T-helper 17 cell (primary cell): ENCODE results near the gene NELL1. TPM values are rescaled to one million over a fixed set of nuclear protein-coding genes. Genes with fewer than 3 reads are reported as not detected.
"Not testable (repeated sequence)": the region's sequence is repeated elsewhere in the genome, so short reads cannot be mapped to it uniquely, and the experiment has no call there.

Experiments used
- ATAC-seq: fragments of 150-1000 bp; cut with Tn5 transposase; 2 replicates; pipeline ENCODE4 v1.10.0; 2021; ENCODE audit warnings: mild to moderate bottlenecking, moderate library complexity
- DNase-seq, 3 donors: peaks; one replicate each; pipeline versions ENCODE4 v3.0.0 to v3.0.0-alpha.2; 2020 to 2021
- H3K9me3 ChIP-seq: one replicate; pipeline ENCODE4 v1.7.0; 2013; ENCODE audit warnings: low read length, mild to moderate bottlenecking; ENCODE audit not compliant: control insufficient read depth, poor library complexity, severe bottlenecking
- H3K27ac Mint-ChIP-seq: one replicate; pipeline ENCODE4 v1.8.0; 2022; ENCODE audit warnings: mild to moderate bottlenecking, moderate library complexity, mixed read lengths
- H3K27me3 Mint-ChIP-seq: one replicate; pipeline ENCODE4 v1.8.0; 2022; ENCODE audit warnings: mixed read lengths
- H3K36me3 Mint-ChIP-seq: one replicate; pipeline ENCODE4 v1.8.0; 2022; ENCODE audit warnings: low read depth, mixed read lengths
- H3K4me1 Mint-ChIP-seq: one replicate; pipeline ENCODE4 v1.8.0; 2022; ENCODE audit warnings: mild to moderate bottlenecking, mixed read lengths
- H3K4me3 Mint-ChIP-seq: one replicate; pipeline ENCODE4 v1.8.0; 2022; ENCODE audit warnings: mild to moderate bottlenecking, moderate library complexity, mixed read lengths
- total RNA-seq, 4 donors: library from RNA in 2 of 4; stranded (reverse) in 2 of 4; gene quantifications; one replicate each; pipeline ENCODE4 v1.2.3 and lab custom pipeline; 2022 to 2026

Gene NELL1
- total RNA-seq, 2 donors from 2014 or later, result not detected

DNA sequence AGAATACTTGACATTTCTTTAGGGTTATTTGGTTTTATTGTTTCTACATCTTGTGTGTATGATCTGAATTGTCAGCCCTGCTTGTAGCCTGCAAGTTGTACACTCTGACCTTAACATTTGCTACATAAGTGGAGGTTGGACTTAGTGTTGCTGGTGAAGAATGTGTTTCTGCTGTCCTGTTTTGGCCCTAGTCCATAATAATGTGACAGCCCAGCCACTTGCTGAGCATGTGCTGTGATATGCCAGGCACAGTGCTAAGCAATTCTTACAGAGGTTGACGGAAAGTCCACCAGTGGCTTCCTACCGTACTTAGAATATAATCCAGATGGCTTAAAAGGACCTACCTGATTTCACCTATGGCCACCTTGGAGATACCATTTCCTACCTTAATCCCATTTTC, 526.6 kb downstream of the NELL1 start:
- no peak for DNase-seq
- H3K4me3 Mint-ChIP-seq, result no peak overlapping the region

DNA sequence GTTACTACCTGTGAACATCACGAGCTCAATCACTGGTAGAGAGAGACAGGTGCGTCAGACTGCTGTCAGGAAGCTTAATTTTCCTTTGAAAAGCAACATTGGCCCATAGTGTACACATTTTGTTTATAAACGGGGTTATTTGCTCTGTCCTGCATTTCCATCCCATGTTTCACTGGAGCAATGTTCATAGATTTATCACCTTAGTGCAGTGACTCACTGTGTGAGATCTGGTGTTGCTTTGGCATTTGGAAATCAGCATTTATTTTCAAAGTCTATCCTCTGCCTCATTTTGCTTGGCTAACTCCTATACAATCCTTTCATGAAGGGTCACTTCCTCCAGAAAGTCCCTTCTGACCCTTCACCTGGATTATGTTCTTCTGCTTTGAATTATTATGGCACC, 529.1 kb downstream of the NELL1 start:
- Mint-ChIP-seq H3K27ac (no peak overlapping the region), H3K4me3 (no peak overlapping the region), H3K4me1 (no peaks in the 10 kb centered on the region), H3K36me3 (no peaks in the 10 kb centered on the region), H3K27me3 (no peaks in the 10 kb centered on the region)
- DNase-seq (no peak), ATAC-seq (no peak)
- no peaks in the 10 kb centered on the region for H3K9me3 ChIP-seq

More for the DNA sequence above, 526.6 kb downstream of the NELL1 start:
- no peak for ATAC-seq
- Mint-ChIP-seq H3K27ac (no peak overlapping the region), H3K36me3 (no peaks in the 10 kb centered on the region), H3K27me3 (no peaks in the 10 kb centered on the region), H3K4me1 (no peaks in the 10 kb centered on the region)
- no peaks in the 10 kb centered on the region for H3K9me3 ChIP-seq

DNA sequence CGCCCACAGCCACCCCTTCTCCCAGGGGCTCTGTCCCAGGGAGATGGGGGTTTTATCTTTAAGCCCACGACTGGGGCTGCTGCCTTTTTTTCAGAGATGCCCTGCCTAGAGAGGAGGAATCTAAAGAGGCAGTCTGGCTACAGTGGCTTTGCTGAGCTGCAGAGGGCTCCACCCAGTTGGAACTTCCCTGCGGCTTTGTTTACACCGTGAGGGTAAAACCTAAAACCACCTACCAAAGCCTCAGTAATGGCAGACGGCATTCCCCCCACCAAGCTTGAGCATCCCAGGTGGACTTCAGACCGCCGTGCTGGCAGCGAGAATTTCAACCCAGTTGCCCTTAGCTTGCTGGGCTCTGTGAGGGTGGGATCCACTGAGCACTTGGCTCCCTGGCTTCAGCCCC, 535.8 kb downstream of the NELL1 start:
- ATAC-seq, result no peak
- H3K27me3 Mint-ChIP-seq, result no peaks in the 10 kb centered on the region

DNA sequence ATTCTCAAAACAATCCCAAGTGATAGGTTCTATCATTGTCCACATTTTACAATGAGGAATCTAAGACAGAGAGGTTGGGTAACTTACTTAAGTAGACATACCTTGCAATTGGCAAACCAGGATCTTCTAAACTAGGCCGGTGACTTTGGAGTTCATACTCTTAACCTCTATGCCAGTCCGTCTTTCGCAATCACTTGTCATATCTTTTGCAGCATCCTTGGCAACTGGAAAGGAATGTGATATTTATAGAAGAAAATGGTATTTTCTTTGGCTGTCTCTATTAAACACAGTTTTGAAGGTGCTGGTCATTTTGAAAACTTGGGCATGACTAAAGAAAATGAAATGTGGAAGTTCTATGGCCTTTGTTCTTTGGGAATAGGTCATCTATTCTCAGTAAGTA, 556.5 kb downstream of the NELL1 start:
- Mint-ChIP-seq H3K36me3 (no peaks in the 10 kb centered on the region), H3K4me3 (no peak overlapping the region), H3K27me3 (no peaks in the 10 kb centered on the region), H3K27ac (no peak overlapping the region), H3K4me1 (no peaks in the 10 kb centered on the region)
- DNase-seq (no peak), ATAC-seq (no peak)
- H3K9me3 ChIP-seq, result no peaks in the 10 kb centered on the region

More for the DNA sequence above, 535.8 kb downstream of the NELL1 start:
- no peak for DNase-seq
- Mint-ChIP-seq H3K36me3 (no peaks in the 10 kb centered on the region), H3K27ac (no peak overlapping the region), H3K4me3 (no peak overlapping the region), H3K4me1 (no peaks in the 10 kb centered on the region)
- H3K9me3 ChIP-seq, result peaks cover 2% of the 10 kb centered on the region

DNA sequence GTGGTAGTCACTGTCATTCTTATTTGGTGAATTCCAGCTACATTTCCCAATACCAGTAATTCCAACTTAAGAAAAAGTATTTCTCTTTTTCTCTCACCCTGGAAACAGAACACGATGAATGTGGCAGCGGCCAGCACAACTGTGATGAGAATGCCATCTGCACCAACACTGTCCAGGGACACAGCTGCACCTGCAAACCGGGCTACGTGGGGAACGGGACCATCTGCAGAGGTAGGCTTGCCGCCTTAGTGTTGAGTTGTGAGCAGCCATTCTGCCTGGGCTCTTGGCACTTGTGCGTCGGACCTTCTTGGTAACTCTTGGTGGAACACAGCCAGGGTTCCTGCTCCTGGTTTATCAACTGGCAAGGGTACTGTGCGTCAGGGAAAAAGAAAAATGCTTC, 559.8 kb downstream of the NELL1 start:
- H3K4me3 Mint-ChIP-seq, result no peak overlapping the region
- no peaks in the 10 kb centered on the region for H3K4me1 Mint-ChIP-seq
- H3K27me3 Mint-ChIP-seq, result no peaks in the 10 kb centered on the region
- ATAC-seq, result no peak
- no peak for DNase-seq
- H3K36me3 Mint-ChIP-seq, result no peaks in the 10 kb centered on the region
- no peak overlapping the region for H3K27ac Mint-ChIP-seq
- no peaks in the 10 kb centered on the region for H3K9me3 ChIP-seq

DNA sequence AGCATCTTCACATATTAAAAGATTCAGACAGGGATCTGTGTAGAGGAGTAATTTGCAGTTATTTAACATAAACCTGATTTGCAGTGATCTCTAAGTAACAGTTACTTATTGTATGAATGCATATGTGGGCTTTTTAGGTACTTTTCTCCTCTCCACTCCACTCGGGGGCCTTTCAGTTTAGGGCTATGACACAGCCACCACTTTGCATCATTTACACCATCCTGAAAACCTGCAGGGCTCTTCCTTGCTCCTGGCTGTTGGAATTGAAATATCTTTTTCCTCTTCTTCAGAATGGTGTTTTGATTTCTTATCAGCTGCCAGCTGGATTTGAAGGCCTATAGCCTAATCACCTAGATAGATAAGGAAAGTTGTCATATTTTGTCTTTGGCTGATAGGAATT, 580.8 kb downstream of the NELL1 start:
- H3K9me3 ChIP-seq, result no peaks in the 10 kb centered on the region
- H3K4me3 Mint-ChIP-seq, result no peak overlapping the region
- H3K4me1 Mint-ChIP-seq, result no peaks in the 10 kb centered on the region
- no peak for ATAC-seq
- H3K36me3 Mint-ChIP-seq, result no peaks in the 10 kb centered on the region
- no peak overlapping the region for H3K27ac Mint-ChIP-seq
- no peak for DNase-seq
- H3K27me3 Mint-ChIP-seq, result no peaks in the 10 kb centered on the region

DNA sequence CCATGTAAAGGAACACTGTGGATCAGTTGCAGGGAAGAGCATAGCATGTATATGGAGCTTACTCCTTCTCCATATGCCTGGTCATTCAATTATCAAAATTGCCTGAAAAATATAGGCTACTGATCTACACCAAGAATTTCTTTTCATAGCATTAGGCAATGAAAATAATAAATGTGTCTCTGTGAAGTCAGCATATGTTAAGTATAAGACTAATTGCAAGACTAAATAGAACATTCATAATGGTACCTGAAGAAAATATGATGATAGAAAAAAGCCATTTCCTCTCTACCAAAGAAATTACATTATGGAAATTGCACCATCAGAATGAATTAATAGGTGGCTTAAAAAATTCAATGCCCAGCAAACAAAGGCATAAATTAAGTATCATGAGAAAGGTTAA, 584.7 kb downstream of the NELL1 start:
- H3K4me1 Mint-ChIP-seq, result no peaks in the 10 kb centered on the region
- no peak overlapping the region for H3K27ac Mint-ChIP-seq

DNA sequence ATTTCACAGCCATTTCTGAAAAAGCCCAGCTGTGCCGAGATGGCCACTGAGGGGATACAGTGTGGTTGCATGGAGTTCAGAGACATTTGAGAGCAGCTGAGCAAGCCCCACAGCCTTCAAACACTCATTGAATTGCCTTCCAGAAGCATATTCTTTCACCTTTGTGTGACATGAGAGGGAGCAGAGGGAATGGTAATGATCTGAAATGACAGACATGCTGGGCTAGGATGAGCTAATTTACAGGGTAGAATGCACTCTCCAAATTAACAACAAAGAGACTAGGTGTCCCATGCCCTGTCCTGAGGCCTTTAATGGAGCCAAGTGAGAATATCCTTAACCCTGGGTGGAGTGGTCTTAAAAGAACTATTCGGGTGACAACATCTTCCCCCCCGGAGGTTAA, 585.4 kb downstream of the NELL1 start:
- Mint-ChIP-seq H3K27me3 (no peaks in the 10 kb centered on the region), H3K36me3 (no peaks in the 10 kb centered on the region), H3K4me3 (no peak overlapping the region), H3K4me1 (no peaks in the 10 kb centered on the region), H3K27ac (no peak overlapping the region)
- no peaks in the 10 kb centered on the region for H3K9me3 ChIP-seq
- ATAC-seq (no peak), DNase-seq (no peak)

More for the DNA sequence above, 584.7 kb downstream of the NELL1 start:
- ATAC-seq (no peak), DNase-seq (no peak)
- H3K36me3 Mint-ChIP-seq, result no peaks in the 10 kb centered on the region
- H3K27me3 Mint-ChIP-seq, result no peaks in the 10 kb centered on the region
- H3K9me3 ChIP-seq, result no peaks in the 10 kb centered on the region
- no peak overlapping the region for H3K4me3 Mint-ChIP-seq

DNA sequence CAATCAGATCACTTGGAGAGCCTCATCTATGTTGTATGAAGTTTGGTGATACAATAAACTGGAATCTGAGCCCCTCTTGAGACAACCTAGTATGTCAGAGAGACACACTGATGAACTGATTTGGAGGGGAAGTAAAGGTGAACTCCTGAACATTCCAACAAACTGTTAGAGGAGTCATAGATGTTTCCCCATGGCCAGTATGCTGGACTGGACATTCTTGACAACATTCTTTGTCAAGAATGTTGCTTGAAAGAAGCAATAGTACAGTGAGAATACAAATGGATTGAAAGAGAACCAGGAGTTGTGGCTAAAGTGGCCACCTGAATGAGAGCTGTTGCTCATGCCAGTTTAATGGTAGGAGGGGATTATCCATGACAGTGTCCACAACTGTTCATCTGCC, 588.1 kb downstream of the NELL1 start:
- ATAC-seq (no peak), DNase-seq (no peak)
- H3K9me3 ChIP-seq, result no peaks in the 10 kb centered on the region
- no peak overlapping the region for H3K4me3 Mint-ChIP-seq
- H3K27ac Mint-ChIP-seq, result no peak overlapping the region
- H3K36me3 Mint-ChIP-seq, result no peaks in the 10 kb centered on the region
- no peaks in the 10 kb centered on the region for H3K27me3 Mint-ChIP-seq
- H3K4me1 Mint-ChIP-seq, result no peaks in the 10 kb centered on the region

DNA sequence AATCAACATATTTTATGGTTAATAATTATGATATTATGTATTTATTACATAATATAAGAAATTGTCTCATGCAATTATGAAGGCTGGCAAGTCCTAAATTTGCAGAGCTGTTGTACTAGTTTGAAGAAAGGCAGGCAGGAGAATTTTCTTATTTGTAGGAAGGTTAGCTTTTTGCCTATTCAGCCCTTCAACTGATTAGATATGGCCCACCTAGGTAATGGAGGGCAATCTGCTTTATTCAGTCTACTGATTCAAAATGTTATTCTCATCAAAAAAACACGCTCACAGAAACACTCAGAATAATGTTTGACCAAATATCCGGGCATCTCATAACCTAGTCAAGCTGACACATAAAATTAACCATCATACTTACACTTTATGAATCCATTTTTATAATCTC, 589.0 kb downstream of the NELL1 start:
- no peaks in the 10 kb centered on the region for H3K9me3 ChIP-seq
- DNase-seq, result no peak
- ATAC-seq, result no peak
- H3K27me3 Mint-ChIP-seq, result no peaks in the 10 kb centered on the region
- no peak overlapping the region for H3K27ac Mint-ChIP-seq
- no peak overlapping the region for H3K4me3 Mint-ChIP-seq
- no peaks in the 10 kb centered on the region for H3K4me1 Mint-ChIP-seq
- H3K36me3 Mint-ChIP-seq, result no peaks in the 10 kb centered on the region

DNA sequence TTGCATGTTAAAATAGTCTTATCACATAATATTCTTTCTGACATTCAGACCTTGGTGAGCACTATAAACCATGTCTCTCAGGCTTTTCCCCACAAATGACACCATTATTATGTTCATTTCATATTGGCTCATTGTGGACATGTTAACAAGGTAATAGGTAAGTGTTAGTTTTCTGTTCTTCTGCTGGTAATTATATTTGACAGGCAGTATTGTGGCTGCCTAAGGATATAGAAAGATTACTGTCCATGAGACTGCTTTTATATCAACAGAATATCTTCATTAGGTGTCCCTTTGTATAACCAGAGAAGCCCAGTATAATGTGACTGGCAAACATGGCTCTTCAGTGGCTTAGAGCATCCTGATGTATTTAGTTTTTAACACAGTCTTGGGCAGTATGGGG, 590.7 kb downstream of the NELL1 start:
- DNase-seq, result no peak
- H3K27ac Mint-ChIP-seq, result no peak overlapping the region
- no peak for ATAC-seq
- no peaks in the 10 kb centered on the region for H3K27me3 Mint-ChIP-seq
- no peak overlapping the region for H3K4me3 Mint-ChIP-seq
- H3K36me3 Mint-ChIP-seq, result no peaks in the 10 kb centered on the region
- no peaks in the 10 kb centered on the region for H3K4me1 Mint-ChIP-seq
- no peaks in the 10 kb centered on the region for H3K9me3 ChIP-seq

DNA sequence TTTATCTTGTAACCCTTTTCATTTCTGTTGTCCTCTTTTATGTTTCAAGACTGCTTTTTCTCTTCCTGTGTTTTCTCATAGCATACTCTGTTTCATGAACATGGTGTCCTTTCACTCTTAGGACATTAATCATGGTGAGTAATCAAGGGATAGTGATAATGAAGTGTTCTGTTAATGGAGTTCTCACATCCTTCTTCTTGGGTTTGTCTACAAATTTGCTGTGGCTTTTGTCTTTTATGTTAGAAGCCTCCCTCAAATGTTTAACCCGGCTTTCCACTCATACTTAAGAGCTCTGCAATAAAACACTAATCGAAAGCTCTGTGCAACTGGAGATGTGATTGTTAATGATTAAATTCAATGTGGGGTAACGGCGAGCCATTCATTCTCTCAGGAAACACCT, 593.6 kb downstream of the NELL1 start:
- H3K9me3 ChIP-seq, result no peaks in the 10 kb centered on the region
- H3K4me1 Mint-ChIP-seq, result no peaks in the 10 kb centered on the region
- H3K4me3 Mint-ChIP-seq, result no peak overlapping the region
- no peaks in the 10 kb centered on the region for H3K36me3 Mint-ChIP-seq
- DNase-seq (no peak), ATAC-seq (no peak)
- no peak overlapping the region for H3K27ac Mint-ChIP-seq
- no peaks in the 10 kb centered on the region for H3K27me3 Mint-ChIP-seq

DNA sequence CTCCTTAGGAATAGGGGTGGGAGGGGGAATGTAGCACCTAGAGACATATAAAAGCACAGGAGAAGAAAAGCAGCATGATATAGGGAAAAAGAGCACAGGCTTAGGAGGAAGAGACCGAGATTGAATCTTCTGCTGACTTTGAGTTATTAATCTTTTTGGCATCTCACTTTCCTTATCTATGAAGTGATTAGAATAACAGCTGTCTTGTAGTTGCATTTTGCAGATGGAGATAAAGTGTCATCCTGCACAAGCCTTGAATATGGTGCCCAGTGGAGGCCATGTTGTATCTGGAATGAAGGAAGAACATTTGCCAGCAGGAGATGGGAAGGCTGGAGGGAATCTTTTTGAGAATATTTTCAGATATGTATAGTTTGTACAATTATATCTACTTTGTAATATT, 594.7 kb downstream of the NELL1 start:
- Mint-ChIP-seq H3K4me1 (no peaks in the 10 kb centered on the region), H3K27ac (no peak overlapping the region), H3K27me3 (no peaks in the 10 kb centered on the region), H3K4me3 (no peak overlapping the region), H3K36me3 (no peaks in the 10 kb centered on the region)
- DNase-seq, result no peak
- no peak for ATAC-seq
- H3K9me3 ChIP-seq, result no peaks in the 10 kb centered on the region

DNA sequence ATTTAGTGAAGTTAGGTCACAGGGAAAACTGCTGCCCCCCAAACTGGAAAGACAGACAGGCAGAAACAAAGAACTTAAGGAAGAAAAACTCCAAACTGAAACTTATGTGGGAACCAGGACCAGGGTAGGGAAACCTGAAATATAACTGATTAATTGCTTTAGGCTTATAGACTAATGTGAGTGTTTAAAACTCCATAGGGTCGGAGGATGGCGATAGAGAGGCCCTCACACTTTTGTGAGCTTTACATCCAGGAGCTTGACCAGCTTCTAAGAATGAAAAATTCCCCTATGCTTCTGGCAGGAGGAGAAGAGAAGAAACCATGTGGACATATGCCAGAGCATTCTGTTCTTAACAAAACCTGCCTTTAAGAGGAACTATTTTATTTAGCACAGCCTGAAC, 598.6 kb downstream of the NELL1 start:
- H3K27me3 Mint-ChIP-seq, result no peaks in the 10 kb centered on the region
- H3K4me1 Mint-ChIP-seq, result no peaks in the 10 kb centered on the region
- H3K4me3 Mint-ChIP-seq, result no peak overlapping the region
- ATAC-seq (no peak), DNase-seq (no peak)
- H3K27ac Mint-ChIP-seq, result no peak overlapping the region
- H3K9me3 ChIP-seq, result no peaks in the 10 kb centered on the region
- H3K36me3 Mint-ChIP-seq, result no peaks in the 10 kb centered on the region

DNA sequence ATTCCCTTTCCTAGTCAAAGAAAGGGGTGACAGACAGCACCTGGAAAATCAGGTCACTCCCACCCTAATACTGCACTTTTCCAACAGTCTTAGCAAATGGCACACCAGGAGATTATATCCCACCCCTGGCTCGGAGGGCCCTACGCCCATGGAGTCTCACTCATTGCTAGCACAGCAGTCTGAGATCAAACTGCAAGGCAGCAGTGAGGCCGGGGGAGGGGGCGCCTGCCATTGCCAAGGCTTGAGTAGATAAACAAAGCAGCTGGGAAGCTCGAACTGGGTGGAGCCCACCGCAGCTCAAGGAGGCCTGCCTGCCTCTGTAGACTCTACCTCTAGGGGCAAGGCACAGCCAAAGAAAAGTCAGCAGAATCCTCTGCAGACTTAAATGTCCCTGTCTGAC, 602.8 kb downstream of the NELL1 start:
- not testable (repeated sequence) for H3K27me3 Mint-ChIP-seq, H3K4me3 Mint-ChIP-seq, H3K4me1 Mint-ChIP-seq, DNase-seq, H3K9me3 ChIP-seq, ATAC-seq, H3K27ac Mint-ChIP-seq, H3K36me3 Mint-ChIP-seq
